GM21515 (cell line): ENCODE measurements around the gene MEGF9.
A peak's percentile ranks its signal among the peaks of the same experiment; 100 is the strongest.
"Not testable (repeated sequence)": the region's sequence is repeated elsewhere in the genome, so short reads cannot be mapped to it uniquely, and the experiment has no call there.

Experiments used
- ATAC-seq: cut with Tn5 transposase; IDR thresholded peaks from one replicate; pipeline ENCODE4 v1.9.1; 2021; ENCODE audit not compliant: unreplicated experiment

The MEGF9 gene

GRCh38 chr9:120579139-120580050, 134.9 kb downstream of the MEGF9 start:
- peak; percentile 44 for ATAC-seq

DNA sequence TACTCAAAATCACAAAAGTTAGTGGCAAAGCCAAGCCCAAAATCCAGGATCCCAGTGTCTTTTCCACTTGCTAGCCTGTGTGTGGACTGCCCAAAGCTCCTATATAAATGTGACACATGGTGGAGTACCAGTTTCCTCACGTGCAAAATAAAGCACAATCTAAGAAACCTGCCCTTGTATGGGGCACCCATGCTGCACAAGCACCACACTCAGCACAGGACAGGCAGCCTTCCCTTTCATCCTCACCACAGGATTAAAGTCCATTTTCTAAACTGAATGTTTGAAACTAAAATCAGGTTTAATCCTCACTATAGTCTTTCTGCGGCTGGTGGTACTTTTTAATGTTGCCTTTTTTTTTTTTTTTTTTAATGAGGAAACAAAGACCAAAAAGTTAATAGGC, 139.8 kb downstream of the MEGF9 start:
- ATAC-seq = no peak

GRCh38 chr9:120572472-120572871, 141.8 kb downstream of the MEGF9 start:
- ATAC-seq = no peak

DNA sequence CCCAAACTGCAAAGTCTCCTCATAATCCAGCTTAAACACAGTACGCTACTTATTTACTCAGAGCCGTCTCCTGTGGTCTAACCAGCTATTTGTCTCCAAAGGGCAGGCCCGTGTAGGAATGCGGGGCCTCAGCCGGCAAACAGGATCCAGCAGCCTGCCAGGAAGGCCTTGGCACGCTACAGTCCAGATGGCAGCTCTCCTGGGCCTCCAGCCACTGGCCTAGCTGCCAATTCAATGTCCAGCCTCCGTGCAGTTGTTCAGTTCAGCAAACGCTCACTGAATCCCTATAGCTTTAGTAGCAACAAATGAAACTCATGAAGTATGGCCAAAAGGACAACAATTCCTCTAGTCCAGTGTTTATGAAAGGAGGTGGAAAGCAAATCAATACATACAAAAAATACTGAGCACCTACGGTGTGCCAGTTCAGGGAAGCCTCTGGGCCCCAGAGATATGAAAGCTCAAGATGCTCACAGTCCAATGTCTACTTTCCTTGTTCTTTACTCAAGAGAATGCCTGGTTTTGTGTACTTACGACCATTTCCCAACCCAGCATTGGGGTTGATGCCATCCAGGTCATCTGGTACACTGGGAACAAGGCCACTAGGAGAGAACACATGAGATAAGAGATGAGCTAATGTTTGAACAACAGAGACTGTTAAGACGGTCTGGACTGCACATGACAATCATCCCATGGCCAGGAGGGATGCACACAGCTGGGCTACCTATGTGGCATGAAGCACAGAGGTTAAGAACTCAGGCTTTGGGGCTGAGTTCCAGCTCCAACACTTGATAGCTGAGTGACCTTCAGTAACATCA, 142.6 kb downstream of the MEGF9 start:
- ATAC-seq = no peak

DNA sequence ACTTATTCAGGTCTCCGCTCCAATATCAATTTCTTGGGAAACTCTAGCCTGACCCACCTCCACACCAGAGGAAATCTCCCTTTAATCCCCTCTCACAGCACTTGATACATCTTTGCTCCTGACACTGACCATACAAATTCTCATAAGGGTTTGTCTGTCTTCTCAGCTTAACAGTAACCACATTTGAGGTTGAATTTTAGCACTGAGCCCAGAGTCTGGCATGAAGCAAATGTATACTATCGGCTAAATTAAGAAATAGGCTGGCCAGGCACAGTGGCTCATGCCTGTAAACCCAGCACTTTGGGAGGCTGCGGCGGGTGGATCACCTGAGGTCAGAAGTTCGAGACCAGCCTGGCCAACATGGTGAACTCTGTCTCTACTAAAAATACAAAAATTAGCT, 144.0 kb downstream of the MEGF9 start:
- no peak for ATAC-seq

DNA sequence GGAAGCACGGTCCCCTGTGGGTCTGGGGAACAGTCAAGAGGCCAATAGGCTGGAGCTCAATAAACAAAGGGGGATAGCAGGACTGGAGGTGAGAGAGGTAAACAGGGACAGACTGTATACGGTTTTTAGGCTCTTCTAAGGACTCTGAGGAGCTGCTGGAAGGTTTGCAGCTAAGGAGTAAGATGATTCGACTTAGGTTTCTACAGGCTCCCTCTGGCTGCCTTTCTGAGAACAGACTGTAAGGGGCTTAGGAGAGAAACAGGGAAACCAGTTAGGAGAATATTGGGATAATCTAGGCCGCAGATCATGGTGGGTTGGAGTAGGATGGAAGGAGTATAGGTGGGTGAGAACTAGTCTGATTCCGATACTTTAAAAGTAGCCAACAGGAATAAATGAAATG, 144.7 kb downstream of the MEGF9 start:
- no peak for ATAC-seq

DNA sequence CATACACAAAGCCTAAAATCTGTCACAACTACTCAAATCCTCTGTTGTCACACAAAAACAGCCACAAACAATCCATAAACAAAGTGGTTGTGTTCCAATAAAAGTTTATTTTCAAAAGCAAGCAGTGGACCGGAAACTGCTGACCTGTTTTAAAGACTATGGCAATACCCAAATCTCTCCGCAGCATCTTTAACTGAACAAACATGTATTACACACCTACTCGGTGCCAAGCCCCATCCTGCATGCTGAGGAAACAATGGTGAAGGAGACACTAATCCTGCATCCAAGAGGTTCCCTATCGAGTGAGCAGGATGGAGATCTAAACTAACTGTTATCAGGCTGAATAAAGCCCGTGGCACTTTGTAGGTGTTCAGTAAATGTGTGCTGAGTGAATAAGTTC, 145.5 kb downstream of the MEGF9 start:
- ATAC-seq = no peak

GRCh38 chr9:120567874-120568273, 146.4 kb downstream of the MEGF9 start:
- ATAC-seq = no peak

GRCh38 chr9:120567081-120567480, 147.2 kb downstream of the MEGF9 start:
- no peak for ATAC-seq

- ATAC-seq = no peak
These were observed 149.7 kb downstream of the MEGF9 start for GRCh38 chr9:120564589-120564988.

GRCh38 chr9:120562861-120563443, 151.3 kb downstream of the MEGF9 start:
- no peak for ATAC-seq

- no peak for ATAC-seq
These were observed 152.6 kb downstream of the MEGF9 start for GRCh38 chr9:120561709-120562108.

DNA sequence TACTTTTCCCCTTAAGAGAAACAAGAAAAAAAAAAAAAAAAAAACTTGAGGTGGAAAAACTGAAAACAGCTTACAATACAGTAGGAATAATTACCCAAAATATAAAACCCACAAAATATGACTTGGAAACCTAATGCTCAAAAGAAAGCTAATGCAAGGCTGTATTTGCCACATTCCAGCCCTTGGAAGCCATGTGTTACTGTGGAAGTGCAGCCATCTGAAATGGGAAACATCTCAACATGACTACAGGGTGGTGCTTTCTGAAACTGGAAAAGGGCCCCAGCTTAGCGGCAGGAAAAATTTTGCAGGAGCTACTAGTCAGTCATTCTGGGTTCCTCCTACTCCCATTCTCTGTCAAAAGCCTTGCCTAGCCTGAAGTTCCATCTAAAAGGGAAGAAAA, 154.7 kb downstream of the MEGF9 start:
- no peak for ATAC-seq

GRCh38 chr9:120558454-120558853, 155.8 kb downstream of the MEGF9 start:
- no peak for ATAC-seq

GRCh38 chr9:120557205-120557604, 157.1 kb downstream of the MEGF9 start:
- ATAC-seq = no peak

GRCh38 chr9:120556775-120557174, 157.5 kb downstream of the MEGF9 start:
- no peak for ATAC-seq

GRCh38 chr9:120555839-120556238, 158.4 kb downstream of the MEGF9 start:
- ATAC-seq = no peak

GRCh38 chr9:120552210-120552704, 162.0 kb downstream of the MEGF9 start:
- not testable (repeated sequence) for ATAC-seq
